Rectal smooth muscle tissue (tissue), 1 donor: ENCODE data around the gene OR4D9.
A peak's percentile ranks its signal among the peaks of the same experiment; 100 is the strongest.
"Not testable (repeated sequence)": the region's sequence is repeated elsewhere in the genome, so short reads cannot be mapped to it uniquely, and the experiment has no call there.

Experiments used
- H3K27ac ChIP-seq: one replicate; pipeline ENCODE4 v1.7.0; 2013; ENCODE audit warnings: low read depth, low read length, inconsistent platforms
- H3K27me3 ChIP-seq: one replicate; pipeline ENCODE4 v1.7.0; 2013; ENCODE audit warnings: low read length; ENCODE audit not compliant: control insufficient read depth, insufficient read depth
- H3K36me3 ChIP-seq: one replicate; pipeline ENCODE4 v1.7.0; 2013; ENCODE audit warnings: low read length; ENCODE audit not compliant: control insufficient read depth, insufficient read depth
- H3K4me1 ChIP-seq: one replicate; pipeline ENCODE4 v1.7.0; 2013; ENCODE audit warnings: low read length; ENCODE audit not compliant: control insufficient read depth, insufficient read depth
- H3K4me3 ChIP-seq: one replicate; pipeline ENCODE4 v1.7.0; 2013; ENCODE audit warnings: low read length
- H3K9ac ChIP-seq: one replicate; pipeline ENCODE4 v1.7.0; 2013; ENCODE audit warnings: low read length

The OR4D9 gene

GRCh38 chr11:59532620-59533019, 21.3 kb downstream of the OR4D9 start:
- Histone ChIP-seq H3K4me3 (no peak overlapping the region), H3K27ac (no peak overlapping the region), H3K9ac (no peak overlapping the region), H3K36me3 (no peaks in the 10 kb centered on the region), H3K4me1 (peaks cover under 1% of the 10 kb centered on the region), H3K27me3 (no peaks in the 10 kb centered on the region)

DNA sequence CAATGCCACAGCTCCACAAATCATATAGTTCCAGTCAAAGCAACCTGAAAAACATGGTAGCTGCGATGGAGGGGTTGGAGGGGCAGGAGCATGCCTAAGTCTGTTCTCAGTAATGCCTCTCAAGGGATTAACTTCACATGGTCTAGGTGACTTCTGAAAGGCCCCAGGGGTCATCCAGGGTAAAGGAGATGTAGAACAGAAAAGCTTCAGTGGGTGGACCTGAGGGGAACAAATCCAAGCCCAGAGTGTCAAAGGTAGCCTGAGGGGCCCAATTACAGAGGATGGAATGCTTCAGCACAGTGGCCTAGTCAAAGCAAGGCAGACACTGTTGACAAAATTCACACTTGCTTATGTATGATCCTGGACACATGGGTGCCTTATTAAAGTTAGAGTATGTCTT, 23.3 kb downstream of the OR4D9 start:
- peaks cover 4% of the 10 kb centered on the region for H3K4me1 ChIP-seq
- H3K9ac ChIP-seq: no peak overlapping the region
- no peaks in the 10 kb centered on the region for H3K27me3 ChIP-seq
- H3K27ac ChIP-seq: no peak overlapping the region
- H3K36me3 ChIP-seq: no peaks in the 10 kb centered on the region
- H3K4me3 ChIP-seq: no peak overlapping the region

DNA sequence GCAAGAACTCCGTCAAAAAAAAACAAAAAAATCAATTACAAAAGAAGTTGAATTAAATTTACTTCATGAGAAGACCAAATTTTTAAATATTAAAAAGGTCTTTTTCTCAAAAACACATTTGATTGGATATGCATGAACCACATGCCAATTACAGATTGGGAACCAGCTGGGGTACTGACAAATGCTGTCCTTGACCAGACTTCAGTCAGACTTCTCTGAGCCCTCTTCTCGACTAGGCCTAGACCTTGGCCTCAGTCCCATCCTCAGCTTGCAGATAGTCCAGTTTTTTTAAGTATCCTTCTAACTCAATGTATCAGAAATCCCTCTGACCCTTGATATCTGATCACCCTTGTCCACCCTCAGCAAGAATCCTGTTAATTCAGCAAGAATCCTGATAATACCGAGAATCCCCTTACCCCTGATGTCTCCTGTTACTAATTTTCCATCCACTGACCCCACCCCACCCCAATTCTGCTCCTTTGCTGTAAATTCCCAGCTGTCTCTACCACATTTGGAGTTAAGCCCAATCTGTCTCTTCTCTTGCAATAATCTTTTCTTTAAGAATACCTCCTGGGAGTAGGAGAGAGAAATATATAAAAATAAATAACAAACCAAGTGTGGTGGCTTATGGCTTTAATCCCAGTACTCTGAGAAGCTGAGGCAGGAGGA, 30.9 kb downstream of the OR4D9 start:
- H3K36me3 ChIP-seq: no peaks in the 10 kb centered on the region
- no peak overlapping the region for H3K27ac ChIP-seq
- no peak overlapping the region for H3K9ac ChIP-seq
- peaks cover 4% of the 10 kb centered on the region for H3K4me1 ChIP-seq
- H3K4me3 ChIP-seq: no peak overlapping the region
- H3K27me3 ChIP-seq: no peaks in the 10 kb centered on the region

DNA sequence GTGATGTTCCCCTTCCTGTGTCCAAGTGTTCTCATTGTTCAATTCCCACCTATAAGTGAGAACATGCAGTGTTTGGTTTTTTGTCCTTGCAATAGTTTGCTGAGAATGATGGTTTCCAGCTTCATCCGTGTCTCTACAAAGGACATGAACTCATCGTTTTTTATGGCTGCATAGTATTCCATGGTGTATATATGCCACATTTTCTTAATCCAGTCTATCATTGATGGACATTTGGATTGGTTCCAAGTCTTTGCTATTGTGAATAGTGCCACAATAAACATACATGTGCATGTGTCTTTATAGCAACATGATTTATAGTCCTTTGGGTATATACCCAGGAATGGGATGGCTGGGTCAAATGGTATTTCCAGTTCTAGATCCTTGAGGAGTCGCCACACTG, 32.4 kb downstream of the OR4D9 start:
- not testable (repeated sequence) for H3K36me3 ChIP-seq, H3K27me3 ChIP-seq, H3K4me1 ChIP-seq, H3K9ac ChIP-seq, H3K27ac ChIP-seq, H3K4me3 ChIP-seq

- no peaks in the 10 kb centered on the region for H3K27me3 ChIP-seq
- no peak overlapping the region for H3K9ac ChIP-seq
- no peaks in the 10 kb centered on the region for H3K36me3 ChIP-seq
- H3K27ac ChIP-seq: no peak overlapping the region
- H3K4me1 ChIP-seq: no peaks in the 10 kb centered on the region
- no peak overlapping the region for H3K4me3 ChIP-seq
Observed at GRCh38 chr11:59544869-59545178, 33.5 kb downstream of the OR4D9 start.

GRCh38 chr11:59545179-59546020, 34.1 kb downstream of the OR4D9 start:
- Histone ChIP-seq H3K27me3 (no peaks in the 10 kb centered on the region), H3K36me3 (no peaks in the 10 kb centered on the region), H3K4me3 (no peak overlapping the region), H3K27ac (no peak overlapping the region), H3K9ac (no peak overlapping the region), H3K4me1 (no peaks in the 10 kb centered on the region)

GRCh38 chr11:59547605-59548308, 36.4 kb downstream of the OR4D9 start:
- H3K4me3 ChIP-seq, H3K27ac ChIP-seq, H3K36me3 ChIP-seq, H3K4me1 ChIP-seq, H3K9ac ChIP-seq, H3K27me3 ChIP-seq: not testable (repeated sequence)

DNA sequence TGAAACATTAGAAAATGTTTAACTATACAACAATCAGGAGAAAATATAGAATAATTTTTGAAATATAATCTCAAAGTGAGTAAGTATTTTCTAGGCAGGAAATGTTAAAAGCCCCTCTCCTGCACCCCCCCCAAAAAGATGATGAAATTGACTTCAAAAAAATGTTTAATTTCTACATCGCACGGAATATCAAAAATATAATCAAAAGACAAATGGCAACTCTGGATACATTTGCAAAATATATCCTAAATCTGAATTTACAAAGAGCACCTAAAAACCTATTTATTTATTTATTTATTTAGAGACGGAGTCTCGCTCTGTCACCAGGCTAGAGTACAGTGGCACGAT, 36.9 kb downstream of the OR4D9 start:
- no peak overlapping the region for H3K9ac ChIP-seq
- H3K36me3 ChIP-seq: no peaks in the 10 kb centered on the region
- no peak overlapping the region for H3K4me3 ChIP-seq
- no peak overlapping the region for H3K27ac ChIP-seq
- no peaks in the 10 kb centered on the region for H3K27me3 ChIP-seq
- H3K4me1 ChIP-seq: no peaks in the 10 kb centered on the region

DNA sequence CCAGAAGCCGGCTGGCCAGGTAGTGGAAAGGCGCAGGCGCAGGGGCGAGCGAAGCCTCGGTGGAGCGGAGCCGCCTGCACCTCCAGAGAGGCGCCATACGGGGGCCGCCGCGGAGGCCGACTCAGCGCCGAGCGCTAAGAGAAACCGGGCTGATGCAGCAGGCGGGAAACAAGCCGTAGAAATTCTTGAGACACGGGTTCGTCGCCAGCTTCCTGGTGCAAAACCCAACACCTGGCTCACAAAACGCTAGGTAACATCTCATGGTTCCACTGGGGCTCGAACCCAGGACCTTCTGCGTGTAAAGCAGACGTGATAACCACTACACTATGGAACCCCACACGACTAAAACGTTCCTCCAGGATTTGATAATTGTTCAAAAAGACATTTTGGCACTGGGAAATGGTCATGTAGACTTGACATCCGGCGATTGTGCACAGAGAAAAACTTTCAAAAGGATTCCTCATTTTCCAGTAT, 39.1 kb downstream of the OR4D9 start:
- no peaks in the 10 kb centered on the region for H3K4me1 ChIP-seq
- H3K36me3 ChIP-seq: no peaks in the 10 kb centered on the region
- peak overlapping the region; percentile 39 for H3K9ac ChIP-seq
- peak overlapping the region; percentile 66 for H3K27ac ChIP-seq
- H3K27me3 ChIP-seq: no peaks in the 10 kb centered on the region
- H3K4me3 ChIP-seq: peak overlapping the region; percentile 67

- H3K27ac ChIP-seq: peak overlapping the region; percentile 66
- peak overlapping the region; percentile 67 for H3K4me3 ChIP-seq
- peak overlapping the region; percentile 39 for H3K9ac ChIP-seq
Observed at GRCh38 chr11:59550842-59551658, 39.7 kb downstream of the OR4D9 start.

DNA sequence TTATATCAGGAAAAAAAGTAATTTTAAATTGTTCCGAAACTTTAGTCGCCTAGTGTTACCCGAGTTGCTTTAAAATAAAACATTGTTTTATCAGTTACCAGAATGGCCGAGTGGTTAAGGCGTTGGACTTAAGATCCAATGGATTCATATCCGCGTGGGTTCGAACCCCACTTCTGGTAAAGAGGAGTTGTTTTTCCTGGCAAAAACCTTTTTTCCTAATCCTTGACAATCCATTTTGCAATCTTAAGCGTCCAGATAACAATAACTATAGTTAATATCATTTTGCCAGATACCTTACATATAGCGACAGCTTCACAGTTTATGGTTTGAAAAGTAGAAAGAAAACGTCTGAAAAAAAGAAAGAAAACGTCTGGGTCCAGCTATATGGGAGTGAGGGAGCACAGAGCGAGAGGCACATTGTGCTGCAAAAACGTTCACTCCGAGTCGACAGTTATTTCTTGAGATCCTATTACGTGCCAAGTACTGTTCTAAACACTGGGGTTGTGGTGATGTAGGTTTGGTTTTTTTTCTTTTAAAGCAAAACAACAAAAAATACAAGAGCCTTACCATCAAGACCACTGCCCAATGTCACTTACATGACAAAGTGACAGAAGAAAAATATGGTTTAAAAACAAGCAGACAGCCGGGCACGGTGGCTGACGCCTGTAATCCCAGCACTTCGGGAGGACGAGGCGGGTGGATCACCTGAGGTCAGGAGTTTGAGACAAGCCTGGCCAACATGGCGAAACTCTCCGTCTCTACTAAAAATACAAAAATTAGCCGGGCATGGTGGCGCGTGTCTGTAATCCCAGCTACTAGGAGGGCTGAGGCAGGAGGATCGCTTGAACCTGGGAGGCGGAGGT, 40.6 kb downstream of the OR4D9 start:
- peak overlapping the region; percentile 67 for H3K4me3 ChIP-seq
- H3K4me1 ChIP-seq: no peaks in the 10 kb centered on the region
- peak overlapping the region; percentile 66 for H3K27ac ChIP-seq
- no peaks in the 10 kb centered on the region for H3K36me3 ChIP-seq
- H3K27me3 ChIP-seq: no peaks in the 10 kb centered on the region
- peak overlapping the region; percentile 2 for H3K9ac ChIP-seq

More at GRCh38 chr11:59550842-59551658, 39.7 kb downstream of the OR4D9 start:
- Histone ChIP-seq H3K4me1 (no peaks in the 10 kb centered on the region), H3K36me3 (no peaks in the 10 kb centered on the region), H3K27me3 (no peaks in the 10 kb centered on the region)
